ENCODE measurements around the gene WNT1. TPM values are rescaled to one million over a fixed set of nuclear protein-coding genes. Genes with fewer than 3 reads are reported as not detected.

The WNT1 gene
- total and polyA plus RNA-seq, 10 of the 15 experiments (the other 5 are each of a cell fraction or from before 2014, with no cell fraction given), result not detected

- TF ChIP-seq ZNF687 (IDR thresholded peaks at IDR 0.05) (no peak), IRF3 (IDR thresholded peaks at IDR 0.05) (no peak), MXI1 (IDR thresholded peaks at IDR 0.05; ENCODE audit: low read depth, low read length) (no peak), RUNX3 (IDR thresholded peaks at IDR 0.05; ENCODE audit: low read length) (no peak)
These were observed 47.6 kb upstream of the WNT1 start (continued) for GRCh38 chr12:48930475-48930874.

- SMC1A ChIA-PET (ENCODE audit: uncharacterized antibody, unreplicated experiment), result no interaction called here
- no peak for TF ChIP-seq ZNF217 (IDR thresholded peaks at IDR 0.05)
- no peak for TF ChIP-seq IRF3 (IDR thresholded peaks at IDR 0.05)
- TF ChIP-seq PKNOX1 (IDR thresholded peaks at IDR 0.05), result no peak
- TF ChIP-seq RCOR1 (conservative IDR thresholded peaks at IDR 0.05; ENCODE audit: low read depth, low read length), result no peak
- no peak for TF ChIP-seq USF2 (IDR thresholded peaks at IDR 0.05; ENCODE audit: borderline replicate concordance, low read depth, low read length)
- no peak for TF ChIP-seq FOS (IDR thresholded peaks at IDR 0.05; ENCODE audit: borderline replicate concordance, extremely low read depth, insufficient read length)
- no peak for TF ChIP-seq RFX5 (IDR thresholded peaks at IDR 0.05; ENCODE audit: low read depth, low read length)
These were observed 45.2 kb upstream of the WNT1 start for GRCh38 chr12:48932878-48933277.

More at GRCh38 chr12:48932878-48933277, 45.2 kb upstream of the WNT1 start:
- no peak for DNase-seq (ENCODE audit: low read depth, low spot score)
- Histone ChIP-seq H3K79me2 (ENCODE audit: control insufficient read depth, insufficient read depth, low read length) (no peaks in the 10 kb centered on the region), H2AFZ (ENCODE audit: control insufficient read depth, low read depth, low read length) (no peak overlapping the region), H3K9ac (ENCODE audit: control insufficient read depth, insufficient read depth, low read length) (no peak overlapping the region), H3K9me3 (replicated peaks; ENCODE audit: control insufficient read depth, insufficient read depth, low read length) (no peaks in the 10 kb centered on the region), H3K4me3 (no peak overlapping the region), H3K4me1 (ENCODE audit: control insufficient read depth, insufficient read depth, low read length) (no peaks in the 10 kb centered on the region), H3K4me2 (ENCODE audit: control insufficient read depth, insufficient read depth) (no peak overlapping the region), H3K36me3 (ENCODE audit: control insufficient read depth in 2 of 2, insufficient read depth in 2 of 2, low read length in 1 of 2) (peaks cover 14 to 17% of the 10 kb centered on the region in 2 experiments), H4K20me1 (ENCODE audit: control insufficient read depth, insufficient read depth) (no peaks in the 10 kb centered on the region), H3K27ac (ENCODE audit: control insufficient read depth, insufficient read depth) (no peak overlapping the region), H3K27me3 (replicated peaks in 1 of 2; ENCODE audit: control insufficient read depth in 2 of 2, insufficient read depth in 2 of 2, low read length in 1 of 2) (no peaks in the 10 kb centered on the region)
- in situ Hi-C loops (cut with MboI), result no loop called here
- 81% methylated on average over 2 of the region's 2 CpGs for WGBS (ENCODE audit: insufficient coverage, insufficient replicate concordance, low lambda C conversion rate, missing lambda C conversion rate)
- ChIA-PET POLR2A (interaction anchor here (0.6 to 1.2 kb wide), 3 partner anchors 76 to 238 kb away, joined by 4 to 6 read pairs (median 5); no protein-coding TSS in a partner anchor), CTCF (interaction anchor here (1.7 to 4.6 kb wide), 2 partner anchors 23 to 55 kb away, joined by 3 to 27 read pairs; no protein-coding TSS in a partner anchor), RAD21 (ENCODE audit: unreplicated experiment) (no interaction called here)
- no peak for ATAC-seq
- intact Hi-C loops (cut with micrococcal nuclease; ENCODE audit: unreplicated experiment), result no loop called here
- FAIRE-seq, result no peak
- no TSS peak for BruUV-seq (replicated peaks)

All from GM12878 (cell line).